Sigmoid colon (tissue), 7 donors: ENCODE results near the gene SLC8A2. TPM values are rescaled to one million over a fixed set of nuclear protein-coding genes. Genes with fewer than 3 reads are reported as not detected.

Experiments
- DNase-seq: peaks from one replicate; pipeline ENCODE4 v3.0.0-alpha.2; 2019
- H3K27ac ChIP-seq, 4 donors: fragments of 200-600 bp; sonication (generic); one replicate each; pipeline ENCODE4 v1.5.1; 2016 to 2019; ENCODE audit warnings: mild to moderate bottlenecking in 1 of 4
- H3K27me3 ChIP-seq, 3 donors: fragments of 200-600 bp; sonication (generic); one replicate each; pipeline ENCODE4 v1.5.1; 2019; ENCODE audit warnings: mild to moderate bottlenecking in 1 of 3
- H3K36me3 ChIP-seq, 4 donors: fragments of 200-600 bp; sonication (generic); one replicate each; pipeline ENCODE4 v1.5.1; 2016 to 2019
- H3K4me1 ChIP-seq, 4 donors: fragments of 200-600 bp; sonication (generic); one replicate each; pipeline ENCODE4 v1.5.1; 2017 to 2019
- H3K4me3 ChIP-seq, 4 donors: fragments of 200-600 bp; sonication (generic); one replicate each; pipeline ENCODE4 v1.5.1; 2017 to 2019; ENCODE audit warnings: mild to moderate bottlenecking in 2 of 4, moderate library complexity in 1 of 4
- H3K9me3 ChIP-seq, 4 donors: fragments of 200-600 bp in 3 of 4; sonication (generic) in 3 of 4; one replicate each; pipeline versions ENCODE4 v1.5.1 to v1.6.1; 2013 to 2019
- CTCF ChIP-seq, 4 experiments: fragments of 450-650 bp in 3 of 4; fragments of 200-600 bp in 1 of 4; IDR thresholded peaks; one replicate each; pipeline ENCODE4 v1.5.1; 2016 to 2019; ENCODE audit warnings: antibody characterized with exemption in 4 of 4, mild to moderate bottlenecking in 3 of 4, moderate library complexity in 2 of 4
- EP300 ChIP-seq, 4 donors: sonication (generic); formaldehyde crosslinking; IDR thresholded peaks; one replicate each; pipeline ENCODE4 v1.6.1; 2017; ENCODE audit warnings: antibody characterized with exemption in 4 of 4
- POLR2A ChIP-seq, 2 donors: fragments of 450-650 bp; IDR thresholded peaks; one replicate each; pipeline ENCODE4 v1.6.1; 2016; ENCODE audit warnings: antibody characterized with exemption in 2 of 2, mild to moderate bottlenecking in 2 of 2, moderate library complexity in 2 of 2
- POLR2AphosphoS5 ChIP-seq, 4 donors: sonication (generic); formaldehyde crosslinking; IDR thresholded peaks; one replicate each; pipeline ENCODE4 v1.6.1; 2017; ENCODE audit warnings: antibody characterized with exemption in 4 of 4
- WGBS, 2 donors: extraction: QIAGEN DNeasy Blood & Tissue Kit; methylation state at CpG; one replicate each; pipeline ENCODE4 v1.1.7; 2013; 5-methylcytosine and 5-hydroxymethylcytosine counted together
- intact Hi-C: fragments of 100-400 bp; cut with DNase I; formaldehyde crosslinking; loops from one replicate; pipeline ENCODE4 v1.15.1; 2023
- polyA plus RNA-seq, 3 donors: library from polyadenylated mRNA; stranded (reverse); fragments of 200-250 nt; gene quantifications; one replicate each; pipeline ENCODE4 v1.2.3, GENCODE V29; 2013
- total RNA-seq, 4 donors: library from RNA; depleted of rRNA; stranded (reverse); fragments of >200 nt; gene quantifications; one replicate each; pipeline ENCODE4 v1.1.0, GENCODE V29; 2016
- donor health status: healthy with polysubstance abuse.
- donor health status: Bipolar disorder and iron deficiency.
- donor health status: healthy.

The SLC8A2 gene
- total and polyA plus RNA-seq, 7 donors = 1.1 to 39.9 (median 10.0) TPM; not detected in 2

GRCh38 chr19:47422417-47423163 lies 49.1 kb downstream of the SLC8A2 start:
- H3K27me3 ChIP-seq = peaks cover 27 to 88% (median 54%) of the 10 kb centered on the region in 3 donors
- H3K4me3 ChIP-seq = no peak overlapping the region
- DNase-seq = no peak
- 4 to 7% methylated on average over 1 of the region's 1 CpG for WGBS, 2 donors
- H3K36me3 ChIP-seq = no peaks in the 10 kb centered on the region
- no peaks in the 10 kb centered on the region for H3K9me3 ChIP-seq
- peaks cover 0 to 30% (median 21%) of the 10 kb centered on the region in 4 donors for H3K4me1 ChIP-seq
- TF ChIP-seq POLR2A (IDR thresholded peaks at IDR 0.05) = no peak
- TF ChIP-seq POLR2AphosphoS5 (IDR thresholded peaks at IDR 0.05) = no peak
- TF ChIP-seq EP300 (IDR thresholded peaks at IDR 0.05) = no peak
- no peak for TF ChIP-seq CTCF (IDR thresholded peaks at IDR 0.05)
- H3K27ac ChIP-seq = no peak overlapping the region
- intact Hi-C loops = loop anchor here (10.0 kb wide), 1 partner anchor 128 kb away; no protein-coding TSS in a partner anchor

- no peak for TF ChIP-seq POLR2AphosphoS5 (IDR thresholded peaks at IDR 0.05)
- TF ChIP-seq POLR2A (IDR thresholded peaks at IDR 0.05) = no peak
- no peak for TF ChIP-seq CTCF (IDR thresholded peaks at IDR 0.05)
- TF ChIP-seq EP300 (IDR thresholded peaks at IDR 0.05) = no peak
- H3K4me3 ChIP-seq = no peak overlapping the region
- H3K9me3 ChIP-seq = no peaks in the 10 kb centered on the region
- H3K4me1 ChIP-seq = peaks cover 0 to 26% (median 20%) of the 10 kb centered on the region in 4 donors
- H3K27ac ChIP-seq = no peak overlapping the region
- no peaks in the 10 kb centered on the region for H3K36me3 ChIP-seq
- H3K27me3 ChIP-seq = peaks cover 27 to 95% (median 58%) of the 10 kb centered on the region in 3 donors
- 4 to 7% methylated on average over 31 of the region's 31 CpGs for WGBS, 2 donors
- no peak for DNase-seq
- intact Hi-C loops = loop anchor here (10.0 kb wide), 1 partner anchor 127 kb away; no protein-coding TSS in a partner anchor
Observed at GRCh38 chr19:47421844-47422395, 49.8 kb downstream of the SLC8A2 start.

- H3K4me1 ChIP-seq = peaks cover 0 to 25% (median 20%) of the 10 kb centered on the region in 4 donors
- no peak overlapping the region for H3K4me3 ChIP-seq
- no peaks in the 10 kb centered on the region for H3K36me3 ChIP-seq
- intact Hi-C loops = loop anchor here (10.0 kb wide), 1 partner anchor 127 kb away; no protein-coding TSS in a partner anchor
- no peak for DNase-seq
- 11 to 14% methylated on average over 16 of the region's 16 CpGs for WGBS, 2 donors
- TF ChIP-seq CTCF (IDR thresholded peaks at IDR 0.05) = no peak
- no peak for TF ChIP-seq POLR2AphosphoS5 (IDR thresholded peaks at IDR 0.05)
- no peak for TF ChIP-seq EP300 (IDR thresholded peaks at IDR 0.05)
- TF ChIP-seq POLR2A (IDR thresholded peaks at IDR 0.05) = no peak
- no peak overlapping the region for H3K27ac ChIP-seq
- no peaks in the 10 kb centered on the region for H3K9me3 ChIP-seq
- peaks cover 27 to 96% (median 58%) of the 10 kb centered on the region in 3 donors for H3K27me3 ChIP-seq
Observed at GRCh38 chr19:47421244-47421786, 50.4 kb downstream of the SLC8A2 start.

- no peak for DNase-seq
- H3K4me1 ChIP-seq = peaks cover 0 to 25% (median 20%) of the 10 kb centered on the region in 4 donors
- no peak overlapping the region for H3K4me3 ChIP-seq
- H3K9me3 ChIP-seq = no peaks in the 10 kb centered on the region
- H3K27me3 ChIP-seq = peaks cover 27 to 91% (median 58%) of the 10 kb centered on the region in 3 donors
- TF ChIP-seq POLR2A (IDR thresholded peaks at IDR 0.05) (no peak), POLR2AphosphoS5 (IDR thresholded peaks at IDR 0.05) (no peak), CTCF (IDR thresholded peaks at IDR 0.05) (no peak), EP300 (IDR thresholded peaks at IDR 0.05) (no peak)
- intact Hi-C loops = loop anchor here (10.0 kb wide), 1 partner anchor 125 kb away; no protein-coding TSS in a partner anchor
- no peak overlapping the region for H3K27ac ChIP-seq
- WGBS, 2 donors = 10 to 16% methylated on average over 19 of the region's 19 CpGs
- no peaks in the 10 kb centered on the region for H3K36me3 ChIP-seq
Observed at GRCh38 chr19:47419789-47420188, 51.9 kb downstream of the SLC8A2 start.
